Measurements from ENCODE around the gene ART5.

- TF ChIP-seq CTCF (IDR thresholded peaks at IDR 0.05; ENCODE audit: poor library complexity): no peak
- no peak for TF ChIP-seq EZH2phosphoT487 (IDR thresholded peaks at IDR 0.05; ENCODE audit: low read depth, severe bottlenecking, unreplicated experiment)
Measured at GRCh38 chr11:3642071-3642951, 519 bp upstream of the ART5 start.
